NCI-H82 (cell line): ENCODE measurements around the gene KLK13.

Source experiments
- DNase-seq: peaks from one replicate; lab custom pipeline; 2025; lab: John Stamatoyannopoulos, UW

Gene KLK13

DNA sequence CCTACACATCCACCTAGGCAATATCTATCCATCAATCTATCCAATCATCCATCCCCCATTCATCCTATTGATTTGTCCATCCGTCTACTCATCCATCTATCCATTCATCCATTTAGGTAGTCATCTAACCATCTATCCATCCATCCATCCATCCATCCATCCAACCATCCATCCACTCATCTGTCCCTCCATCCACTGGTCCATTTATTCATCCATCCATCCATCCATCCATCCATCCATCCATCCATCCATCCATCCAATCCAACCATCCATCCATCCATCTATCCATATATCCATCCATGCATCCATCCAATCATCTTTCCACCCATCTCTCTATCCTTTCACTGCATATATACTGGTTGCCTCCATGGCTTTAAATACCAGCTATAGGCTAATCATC lies 3.9 kb downstream of the KLK13 start:
- no peak for DNase-seq

DNA sequence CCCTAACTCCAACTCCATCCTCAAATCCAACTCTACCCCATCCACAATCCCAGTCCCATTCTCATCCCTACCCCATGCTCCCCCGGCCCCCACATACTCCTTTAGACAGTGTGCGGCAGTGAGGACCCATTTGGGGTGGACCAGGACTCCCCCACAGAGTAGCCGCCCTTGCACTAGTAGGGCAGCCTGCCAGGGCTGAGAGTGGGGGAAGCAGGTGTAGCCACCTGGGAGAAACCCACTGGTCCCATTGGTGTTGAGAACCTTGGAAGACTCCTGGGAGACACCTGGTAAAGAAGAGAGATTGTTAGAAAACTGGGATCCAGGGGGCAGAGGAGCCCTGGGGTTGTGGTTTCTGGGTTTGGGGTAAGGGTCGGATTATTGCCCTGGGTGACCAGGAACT lies 4.6 kb downstream of the KLK13 start:
- DNase-seq: no peak

DNA sequence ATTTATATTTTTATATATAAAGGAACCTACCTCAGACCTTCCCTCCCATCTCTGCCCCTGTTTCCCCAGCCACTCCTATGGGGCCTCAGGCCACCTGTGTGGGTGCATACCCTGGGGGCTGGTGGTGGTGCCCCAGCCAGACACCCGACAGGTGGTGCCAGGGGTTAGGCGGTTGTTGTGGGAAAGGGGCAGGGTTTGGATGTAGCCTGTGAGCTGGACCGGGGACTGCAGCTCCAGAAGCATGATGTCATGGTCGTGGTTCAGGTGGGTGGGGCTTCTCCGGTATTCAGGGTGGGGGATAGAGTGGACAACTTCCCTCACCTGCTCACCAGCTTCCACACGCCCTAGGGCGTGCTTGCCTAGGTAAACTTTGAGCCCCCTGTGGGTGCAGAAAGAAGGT lies 5.2 kb downstream of the KLK13 start:
- no peak for DNase-seq

DNA sequence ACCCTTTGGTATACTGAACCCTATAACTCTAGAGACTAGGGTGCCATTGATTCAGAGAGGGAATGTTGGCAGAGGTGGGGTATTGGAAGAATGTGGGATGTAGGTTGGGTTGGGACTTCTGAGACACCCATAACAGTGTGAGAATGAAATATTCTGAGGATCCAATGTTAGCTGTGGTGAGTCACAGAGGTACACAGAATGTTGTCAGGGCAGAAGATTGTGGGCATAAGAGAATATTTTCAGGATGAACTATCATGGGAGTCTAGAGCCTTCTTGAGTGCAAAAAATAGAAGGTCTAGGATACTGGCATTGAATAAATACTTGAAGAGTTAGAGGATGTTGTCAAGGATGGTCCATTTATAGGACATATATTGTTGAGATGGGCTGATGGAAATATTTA lies 9.0 kb downstream of the KLK13 start:
- no peak for DNase-seq

DNA sequence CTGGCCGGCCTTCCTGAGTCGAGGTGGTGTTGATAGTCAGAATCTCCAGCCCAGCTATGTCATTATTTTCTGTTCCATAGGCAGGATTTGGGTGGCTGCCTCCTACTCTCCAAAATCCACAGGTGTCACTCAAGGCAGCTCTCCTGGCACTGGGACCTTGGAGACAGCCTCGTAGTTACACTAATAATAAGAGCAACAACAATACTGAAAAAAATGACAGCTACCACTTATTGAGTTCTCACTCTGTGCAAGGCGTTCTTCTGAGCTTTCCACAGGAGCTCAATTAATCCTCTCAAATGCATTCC lies 17.9 kb downstream of the KLK13 start:
- DNase-seq: no peak

DNA sequence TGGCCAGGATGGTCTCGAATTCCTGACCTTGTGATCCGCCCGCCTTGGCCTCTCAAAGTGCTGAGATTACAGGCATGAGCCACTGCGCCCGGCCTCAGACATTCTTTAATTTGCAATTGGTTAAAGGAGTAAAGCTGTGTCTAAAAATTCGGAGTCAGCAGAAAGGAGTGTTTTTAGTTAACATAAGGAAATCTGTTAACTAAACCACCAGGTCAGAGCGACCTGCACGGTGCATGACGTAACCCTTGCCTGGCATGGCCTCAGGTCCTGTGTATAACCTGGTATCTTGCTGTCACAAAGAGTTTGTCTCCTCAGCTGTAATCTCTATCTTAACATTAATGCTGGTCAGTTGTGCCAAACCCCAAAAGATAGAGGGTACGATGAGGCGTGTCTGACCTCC lies 20.6 kb downstream of the KLK13 start:
- no peak for DNase-seq

DNA sequence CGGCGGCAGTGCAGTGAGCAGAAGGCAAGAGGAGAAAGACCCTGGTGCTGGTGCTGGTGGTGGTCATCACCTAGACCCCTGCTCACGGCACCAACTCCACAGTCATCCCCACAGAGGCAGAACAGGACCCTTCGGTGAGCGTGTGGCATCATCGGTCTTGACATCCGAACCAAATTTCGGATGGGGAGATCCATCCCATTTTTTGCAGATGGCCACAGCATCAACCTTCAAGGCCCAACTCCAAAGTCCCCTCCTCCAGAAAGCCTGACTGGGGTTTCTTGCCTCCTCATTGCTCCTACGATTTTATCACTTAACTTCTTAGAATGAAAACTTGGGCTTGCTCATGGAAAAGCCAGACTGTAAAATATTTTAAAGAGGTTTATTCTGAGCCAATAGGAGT lies 21.4 kb downstream of the KLK13 start:
- no peak for DNase-seq

DNA sequence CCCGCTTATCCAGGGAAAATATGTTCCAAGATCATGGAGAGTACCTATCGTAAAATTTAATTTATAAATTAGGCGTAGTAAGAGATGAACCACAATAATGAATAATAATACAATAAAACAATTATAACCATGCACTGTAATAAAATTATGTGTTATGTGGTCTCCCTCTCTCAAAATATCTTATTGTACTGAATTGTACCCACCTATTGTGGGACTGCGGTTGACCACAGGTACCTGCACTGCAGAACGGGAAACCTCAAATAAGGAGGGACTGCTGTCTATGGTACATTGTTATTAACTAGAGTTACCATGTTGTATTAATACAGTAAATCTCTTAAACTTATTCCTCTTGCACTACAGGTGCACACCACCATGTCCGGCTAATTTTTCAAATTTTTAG lies 24.7 kb downstream of the KLK13 start:
- no peak for DNase-seq

DNA sequence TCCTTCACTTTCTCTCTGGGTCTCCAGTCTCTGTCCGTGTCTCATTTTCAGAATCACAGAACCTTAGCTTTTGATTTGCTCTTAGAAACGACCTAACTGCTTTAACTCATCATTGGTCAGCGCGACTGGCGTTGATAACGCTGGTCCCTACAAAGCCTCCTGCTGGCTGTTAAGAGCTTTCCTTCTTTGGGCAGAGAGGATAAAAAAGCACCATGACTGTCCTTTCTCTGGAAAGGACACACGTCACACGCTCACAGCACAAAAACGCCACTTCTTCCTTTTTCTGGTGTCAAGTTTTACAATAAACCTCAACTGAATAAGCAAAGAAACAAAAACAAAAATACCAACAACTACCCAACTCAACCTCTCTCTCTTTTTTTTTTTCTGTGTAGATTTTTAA lies 28.4 kb downstream of the KLK13 start:
- DNase-seq: no peak

DNA sequence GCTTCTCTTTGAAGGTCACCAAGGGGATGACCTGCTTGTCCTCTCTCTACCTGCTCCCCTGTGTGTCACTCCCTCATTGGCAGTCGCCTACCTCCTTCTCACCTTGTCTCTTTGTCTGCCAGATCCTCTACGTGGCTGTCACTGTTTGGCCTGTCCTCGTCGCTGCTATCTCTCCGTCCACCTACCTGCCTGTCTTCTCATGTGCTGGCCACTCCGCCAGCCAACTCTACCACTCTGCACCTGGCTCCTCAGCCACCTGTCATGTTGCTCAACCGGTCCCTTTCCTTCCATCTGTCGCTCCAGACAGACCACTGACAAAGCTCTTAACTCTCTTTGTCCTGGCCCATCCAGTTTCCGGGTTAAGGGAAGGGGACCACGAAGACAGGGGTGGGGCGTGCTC lies 30.2 kb downstream of the KLK13 start, which contains the start of gene KLK12:
TSS of gene KLK12 (minus strand) at position 299 of the 400 bp plus-strand sequence. CDS start 381 bp downstream, outside the sequence.
- DNase-seq: no peak

DNA sequence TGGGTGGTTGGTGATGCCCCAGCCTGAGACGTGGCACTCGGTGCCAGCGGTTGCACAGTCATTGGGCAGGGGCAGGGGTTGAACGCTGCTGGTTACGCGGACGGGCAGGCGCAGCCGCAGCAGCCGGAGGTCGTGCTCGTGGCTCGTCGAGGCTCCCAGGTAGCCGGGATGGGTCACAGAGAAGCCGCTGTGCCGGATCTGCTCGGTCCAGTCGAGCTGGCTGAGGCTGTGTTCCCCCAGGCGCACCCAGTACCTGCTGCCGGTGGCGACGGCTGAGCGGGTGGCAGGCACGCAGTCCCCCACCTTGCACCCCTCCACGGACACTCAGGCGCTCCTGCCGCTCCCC lies 33.0 kb downstream of the KLK13 start:
- DNase-seq: no peak

DNA sequence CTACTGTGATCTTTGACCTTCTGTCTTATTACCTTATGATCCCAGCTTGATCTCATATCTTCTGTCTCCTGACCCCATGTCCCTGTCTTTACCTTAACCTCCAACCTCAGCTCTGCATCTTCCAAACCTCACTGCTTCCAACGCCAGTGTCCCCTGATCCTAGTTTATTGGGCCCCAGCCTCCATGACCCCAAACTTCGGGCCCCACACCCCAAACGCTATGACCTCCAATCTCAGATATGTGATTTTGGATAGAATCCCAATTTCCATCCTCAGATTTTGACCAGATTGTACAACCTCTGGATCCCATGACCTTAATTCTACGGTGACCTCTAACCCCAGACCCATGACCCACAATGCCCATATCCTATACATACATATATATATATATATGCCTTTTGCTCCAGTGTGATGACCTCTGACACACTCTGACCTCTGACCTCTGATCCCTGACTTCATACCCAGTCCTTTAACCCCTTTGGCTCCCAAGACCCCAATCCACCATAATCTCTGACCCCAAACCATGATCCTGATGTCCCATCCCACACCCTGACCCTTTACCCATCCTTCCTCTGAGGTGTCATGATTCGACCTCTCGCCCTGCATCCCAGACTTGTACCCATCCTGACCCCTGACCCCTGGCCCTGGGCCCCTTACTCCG lies 33.5 kb downstream of the KLK13 start:
- DNase-seq: no peak

DNA sequence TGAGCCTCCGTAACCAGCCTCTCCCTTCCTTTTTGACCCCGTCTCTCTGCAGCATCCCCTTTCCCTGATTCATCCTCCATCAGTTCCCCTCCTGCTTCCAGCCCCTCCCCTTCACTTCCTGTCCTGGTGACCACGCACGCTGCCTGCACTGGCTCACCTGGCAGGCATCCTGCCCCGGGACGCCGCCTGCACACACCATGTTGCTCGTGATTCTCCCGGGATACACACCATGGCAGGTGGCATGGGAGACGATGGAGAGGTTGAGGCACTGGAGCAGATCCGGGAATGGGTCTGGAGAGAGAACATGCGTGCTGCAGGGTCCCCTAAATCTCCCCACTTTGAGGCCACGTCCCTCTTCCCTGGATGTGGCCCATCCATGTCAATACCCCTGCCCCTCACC lies 34.3 kb downstream of the KLK13 start:
- DNase-seq: no peak

DNA sequence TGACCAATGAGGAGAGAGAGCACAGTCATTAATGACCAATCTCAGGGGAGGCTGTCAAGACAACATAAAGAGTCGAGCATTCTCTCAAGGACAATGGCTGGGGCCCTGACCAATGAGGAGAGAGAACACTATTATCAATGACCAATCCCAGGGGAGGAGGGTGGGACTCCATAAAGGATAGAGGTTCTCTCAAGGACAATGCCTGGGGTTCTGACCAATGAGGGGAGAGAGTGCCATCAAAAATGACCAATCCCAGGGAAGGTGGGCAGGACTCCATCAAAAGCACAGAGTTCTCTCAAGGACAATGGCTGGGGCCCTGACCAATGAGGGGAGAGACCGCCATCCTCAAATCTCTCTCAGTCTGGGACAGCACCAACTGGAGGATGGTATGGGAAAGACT lies 35.2 kb downstream of the KLK13 start:
- no peak for DNase-seq

DNA sequence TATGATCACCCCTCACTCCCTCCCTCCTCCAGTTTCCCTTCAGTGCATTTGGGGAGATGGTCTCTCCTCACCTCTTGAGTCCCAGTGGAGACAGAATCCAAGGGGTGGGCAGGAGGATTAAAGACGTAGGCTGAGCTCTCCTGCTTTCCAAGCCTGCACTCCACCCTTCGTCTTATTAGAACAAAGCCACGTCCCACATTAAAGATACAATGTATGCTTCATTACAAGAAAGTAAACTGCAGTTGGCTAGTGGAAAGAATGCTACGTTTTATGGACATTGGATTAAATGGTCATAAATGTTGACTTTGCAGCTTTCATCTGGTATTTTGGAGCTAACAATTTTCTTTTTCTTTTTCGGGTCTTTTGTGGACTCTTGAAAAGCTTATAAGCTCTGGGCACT lies 37.0 kb downstream of the KLK13 start:
- no peak for DNase-seq

DNA sequence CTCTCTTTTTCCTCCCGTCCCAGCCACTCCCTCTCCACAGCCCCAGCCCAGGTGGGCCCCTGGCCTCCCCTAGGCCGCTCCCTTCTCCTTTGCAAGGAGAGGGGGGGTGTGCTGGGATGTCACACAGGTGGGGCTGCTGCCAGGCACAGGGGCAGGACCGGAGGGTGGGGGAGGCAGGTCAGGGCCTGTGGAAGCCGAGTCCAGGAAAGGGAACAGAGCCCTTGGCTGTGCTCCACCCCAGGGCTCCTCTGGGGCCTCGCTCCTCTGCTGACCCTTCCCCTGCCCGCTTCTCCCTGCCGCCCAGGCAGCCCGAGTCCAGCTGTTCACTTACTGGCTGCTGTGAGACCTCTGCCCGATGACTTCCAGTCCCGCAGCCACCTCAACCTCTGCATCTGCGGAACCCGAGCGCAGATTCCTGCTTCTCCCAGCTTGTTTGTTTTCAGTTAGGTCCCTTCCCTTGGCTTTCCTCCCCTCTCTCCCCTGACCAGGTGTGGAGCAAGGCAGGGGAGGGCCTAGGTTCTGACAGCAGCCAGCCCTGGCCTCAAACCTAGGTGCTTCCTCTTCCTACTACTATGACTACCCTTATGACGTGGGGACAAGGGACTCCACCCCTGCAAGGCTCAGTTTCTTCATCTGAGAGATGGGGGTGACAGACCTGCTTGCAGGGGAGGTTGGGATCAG lies 37.6 kb downstream of the KLK13 start:
- DNase-seq: no peak

DNA sequence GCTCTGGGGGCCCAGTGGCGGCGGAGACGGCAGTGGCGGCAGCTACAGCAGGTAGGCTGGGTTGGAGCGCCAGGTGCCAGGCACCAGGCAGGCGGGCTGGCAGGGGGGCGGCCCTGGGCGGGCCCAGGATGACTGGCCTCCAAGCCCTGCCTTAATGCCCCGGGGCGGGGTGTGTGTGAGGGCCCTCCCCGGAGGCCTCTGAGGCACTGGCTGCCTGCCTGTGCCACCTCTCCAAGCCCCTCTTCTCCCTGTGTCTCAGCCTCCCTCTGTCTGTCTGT lies 38.4 kb downstream of the KLK13 start, which contains the start of gene KLK11:
TSS of gene KLK11 (minus strand) at position 63 of the 278 bp plus-strand sequence. CDS start 985 bp downstream, outside the sequence.
- DNase-seq: no peak

DNA sequence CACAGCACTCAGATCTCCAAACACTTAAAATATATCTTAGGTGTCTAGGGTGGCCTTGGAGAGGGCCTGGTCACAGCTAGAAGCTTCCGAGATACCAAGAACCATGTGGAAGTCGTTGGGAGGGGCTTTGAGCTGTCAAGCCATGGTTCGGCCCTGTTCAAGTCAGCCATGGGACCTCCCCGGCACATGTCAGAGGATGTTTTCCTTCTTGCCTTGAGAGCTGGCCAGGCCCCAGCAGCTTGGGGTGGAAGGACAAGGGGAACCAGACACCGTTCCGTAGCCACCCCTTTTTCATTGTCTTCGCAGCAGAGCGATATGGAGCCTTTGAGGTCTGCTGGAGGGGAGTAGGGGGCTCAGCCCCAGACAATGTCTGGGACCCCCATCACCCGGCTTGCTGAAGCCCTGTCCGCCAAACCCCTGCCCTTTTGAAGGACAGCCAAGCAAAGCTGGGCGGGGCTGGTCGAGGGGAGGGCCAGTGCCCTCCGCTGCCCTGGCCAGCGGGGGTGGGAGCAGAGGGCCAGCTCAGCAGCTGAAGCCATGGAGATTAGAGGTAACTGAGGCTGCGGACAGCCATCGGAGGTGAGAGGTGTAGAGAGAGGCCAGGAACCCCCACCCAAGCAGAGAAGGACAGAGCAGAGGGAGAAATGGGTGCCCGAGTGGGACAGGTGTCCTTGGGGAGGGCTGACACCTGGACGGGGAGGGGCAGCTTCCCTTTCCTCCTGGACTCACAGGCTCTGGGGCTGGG lies 38.9 kb downstream of the KLK13 start:
- no peak for DNase-seq

DNA sequence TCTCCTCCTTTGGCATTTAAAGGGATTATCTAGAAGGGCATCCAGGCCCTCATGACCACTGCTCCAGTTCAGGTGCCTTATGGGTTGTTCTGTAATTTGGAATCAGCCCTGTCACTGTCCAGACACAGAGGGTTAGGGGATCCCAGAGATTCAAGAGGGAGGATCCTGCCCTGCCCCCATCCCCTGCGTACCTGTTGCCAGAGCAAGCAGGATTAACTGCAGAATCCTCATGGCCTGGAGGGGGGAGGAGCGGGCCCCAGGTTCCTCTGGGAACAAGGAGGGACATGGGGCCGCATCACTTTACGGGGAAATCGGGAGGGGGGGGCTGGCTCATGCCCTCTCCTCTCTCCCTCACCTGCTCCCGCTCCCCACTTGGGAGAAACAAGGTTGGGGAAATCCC lies 39.5 kb downstream of the KLK13 start:
- no peak for DNase-seq

DNA sequence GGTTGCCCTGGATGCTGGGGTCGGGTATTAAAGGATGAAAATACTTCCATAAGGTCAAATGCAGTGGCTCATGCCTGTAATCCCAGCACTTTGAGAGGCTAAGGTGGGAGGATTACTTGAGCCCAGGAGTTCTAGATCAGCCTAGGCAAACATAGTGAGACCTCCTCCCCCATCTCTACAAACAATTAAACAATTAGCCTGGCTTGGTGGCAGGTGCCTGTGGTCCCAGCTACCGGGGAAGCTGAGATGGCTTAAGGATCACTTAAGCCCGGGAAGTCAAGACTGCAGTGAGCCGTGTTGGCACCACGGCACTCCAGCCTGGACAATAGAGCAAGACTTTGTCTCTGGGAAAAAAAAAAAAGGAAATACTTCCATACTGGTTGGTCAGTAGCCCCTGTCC lies 40.0 kb downstream of the KLK13 start:
- DNase-seq: peak; percentile 55

DNA sequence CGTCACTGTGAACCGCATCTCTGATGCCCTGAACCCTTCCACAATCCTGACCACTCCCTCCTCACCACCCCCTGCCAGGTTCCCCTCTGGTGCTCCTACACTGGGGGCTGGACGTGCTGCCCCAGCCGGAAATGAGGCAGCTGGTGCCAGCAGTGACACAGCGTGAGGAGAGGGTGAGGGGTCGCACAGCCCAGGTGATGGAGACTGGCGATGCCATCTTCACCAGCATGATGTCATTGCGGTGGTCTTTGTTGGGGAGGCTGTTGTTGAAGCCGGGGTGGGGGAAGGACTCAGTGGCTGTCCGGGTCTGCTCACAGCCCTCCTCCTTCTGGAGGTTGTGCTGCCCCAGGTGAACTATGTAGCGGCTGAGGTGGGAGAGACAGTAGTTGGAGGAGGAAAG lies 40.9 kb downstream of the KLK13 start:
- no peak for DNase-seq

DNA sequence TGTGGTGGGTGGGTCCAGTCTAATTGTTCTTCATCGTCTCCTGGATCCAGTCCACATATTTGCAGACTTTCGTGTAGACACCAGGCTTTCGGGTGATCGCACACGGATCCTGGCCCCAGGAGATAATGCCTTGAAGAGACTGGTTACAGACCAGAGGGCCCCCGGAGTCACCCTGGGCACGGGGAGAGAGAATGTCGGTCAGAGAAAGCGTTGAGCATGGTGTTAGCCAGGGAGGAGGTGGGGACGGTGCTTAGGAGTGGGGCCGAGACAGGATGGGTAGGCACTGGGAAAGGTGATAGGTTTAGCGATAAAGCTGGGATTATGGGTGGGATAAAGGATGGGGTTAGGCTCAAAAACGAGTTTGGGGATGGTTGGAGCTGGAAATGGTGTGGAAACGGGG lies 42.4 kb downstream of the KLK13 start:
- DNase-seq: no peak

DNA sequence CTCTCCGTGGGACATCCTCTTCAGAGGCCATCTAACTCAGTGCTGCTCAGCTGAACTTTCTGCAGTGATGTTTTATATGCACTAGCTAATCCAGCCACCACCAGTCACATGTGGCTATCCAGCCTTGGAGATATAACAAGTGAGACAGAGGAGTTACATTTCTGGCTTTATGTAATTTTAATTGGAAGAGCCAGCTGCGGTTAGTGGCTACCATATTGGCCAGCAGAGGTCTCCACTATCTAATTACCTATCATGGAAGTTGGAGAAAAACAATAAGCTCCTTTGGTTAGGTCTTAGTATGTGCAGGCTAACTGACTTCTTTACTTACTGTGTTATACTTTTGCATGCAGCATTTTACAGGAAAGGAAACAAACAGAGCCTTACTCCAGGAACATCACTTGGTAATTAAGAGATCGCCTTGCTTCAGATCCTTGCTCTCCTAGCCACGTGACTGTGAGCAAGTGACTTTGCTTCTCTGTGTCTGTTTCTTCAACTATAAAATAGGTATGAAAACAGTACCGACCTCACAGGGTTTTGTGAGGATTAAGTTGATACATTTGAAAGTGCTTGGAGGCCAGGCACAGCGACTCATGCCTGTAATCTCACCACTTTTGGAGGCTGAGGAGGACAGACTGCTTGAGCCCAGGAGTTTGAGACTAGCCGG lies 43.8 kb downstream of the KLK13 start:
- peak; percentile 57 for DNase-seq
